Mesendoderm (in vitro differentiated cells): ENCODE results near the gene RIMKLB.

Experiments used
- DNase-seq: peaks from one replicate; pipeline ENCODE4 v3.0.0; 2013
- H2AK5ac ChIP-seq: 2 replicates; pipeline ENCODE4 v1.6.1; 2013; ENCODE audit warnings: low read length, inconsistent platforms
- H2BK120ac ChIP-seq: 2 replicates; pipeline ENCODE4 v1.6.1; 2013; ENCODE audit warnings: low read depth, mild to moderate bottlenecking, low read length, moderate library complexity, mixed read lengths
- H2BK15ac ChIP-seq: replicated peaks from 2 replicates; pipeline ENCODE4 v1.6.1; 2013; ENCODE audit warnings: low read depth, mild to moderate bottlenecking, moderate library complexity
- H2BK5ac ChIP-seq: 2 replicates; pipeline ENCODE4 v1.6.1; 2013; ENCODE audit warnings: low read length, inconsistent platforms
- H3K18ac ChIP-seq: 2 replicates; pipeline ENCODE4 v1.6.1; 2013; ENCODE audit warnings: mild to moderate bottlenecking, low read length, mixed read lengths
- H3K23ac ChIP-seq: one replicate; pipeline ENCODE4 v1.6.1; 2013; ENCODE audit warnings: low read length
- H3K27ac ChIP-seq: 2 replicates; pipeline ENCODE4 v1.5.1; 2013; ENCODE audit warnings: low read depth, mild to moderate bottlenecking, inconsistent platforms, low read length, moderate library complexity
- H3K27me3 ChIP-seq: 2 replicates; pipeline ENCODE4 v1.6.1; 2013; ENCODE audit warnings: low read length, control low read depth, mild to moderate bottlenecking, inconsistent platforms; ENCODE audit not compliant: insufficient read depth, poor library complexity
- H3K36me3 ChIP-seq: 2 replicates; pipeline ENCODE4 v1.6.1; 2013; ENCODE audit warnings: low read length, inconsistent platforms; ENCODE audit not compliant: control insufficient read depth, insufficient read depth
- H3K4ac ChIP-seq: one replicate; pipeline ENCODE4 v1.6.1; 2013; ENCODE audit warnings: low read depth, mild to moderate bottlenecking, low read length, moderate library complexity
- H3K4me1 ChIP-seq: 2 replicates; pipeline ENCODE4 v1.6.1; 2013; ENCODE audit warnings: low read depth, low read length, inconsistent platforms; ENCODE audit not compliant: control insufficient read depth
- H3K4me2 ChIP-seq: 2 replicates; pipeline ENCODE4 v1.6.1; 2013; ENCODE audit warnings: low read length
- H3K4me3 ChIP-seq: 2 replicates; pipeline ENCODE4 v1.5.1; 2013; ENCODE audit warnings: mild to moderate bottlenecking, low read length
- H3K56ac ChIP-seq: one replicate; pipeline ENCODE4 v1.6.1; 2013; ENCODE audit warnings: low read length
- H3K79me1 ChIP-seq: 2 replicates; pipeline ENCODE4 v1.6.1; 2013; ENCODE audit warnings: low read length, inconsistent platforms
- H3K79me2 ChIP-seq: 2 replicates; pipeline ENCODE4 v1.6.1; 2013; ENCODE audit warnings: mild to moderate bottlenecking, low read length; ENCODE audit not compliant: control insufficient read depth, insufficient read depth
- H3K9ac ChIP-seq: 2 replicates; pipeline ENCODE4 v1.6.1; 2013; ENCODE audit warnings: low read length, inconsistent platforms
- H4K5ac ChIP-seq: one replicate; pipeline ENCODE4 v1.6.1; 2013; ENCODE audit warnings: low read length
- H4K8ac ChIP-seq: one replicate; pipeline ENCODE4 v1.6.1; 2013; ENCODE audit warnings: low read depth, mild to moderate bottlenecking, control low read depth, low read length, moderate library complexity
- WGBS: extraction: QIAGEN DNeasy Blood & Tissue Kit; methylation state at CpG from one replicate; pipeline ENCODE4 v1.1.7; 2013; ENCODE audit warnings: low lambda C conversion rate, missing lambda C conversion rate; ENCODE audit not compliant: insufficient coverage; ENCODE audit errors: extremely low coverage; 5-methylcytosine and 5-hydroxymethylcytosine counted together

RIMKLB gene

GRCh38 chr12:8813572-8814357 lies 116.0 kb downstream of the RIMKLB start:
- Histone ChIP-seq H4K5ac (no peak overlapping the region), H3K27me3 (no peaks in the 10 kb centered on the region), H2AK5ac (peak overlapping the region; percentile 92), H4K8ac (no peak overlapping the region), H3K27ac (peak overlapping the region; percentile 72), H3K36me3 (no peaks in the 10 kb centered on the region), H3K4ac (peak overlapping the region; percentile 43), H3K79me2 (no peaks in the 10 kb centered on the region), H3K4me3 (no peak overlapping the region), H2BK15ac (no peak overlapping the region), H2BK5ac (peak overlapping the region; percentile 77), H3K4me1 (peaks cover 2% of the 10 kb centered on the region), H3K18ac (peak overlapping the region; percentile 20), H2BK120ac (no peak overlapping the region), H3K4me2 (no peak overlapping the region), H3K56ac (peak overlapping the region; percentile 65), H3K23ac (peak overlapping the region; percentile 15), H3K9ac (peak overlapping the region; percentile 56), H3K79me1 (no peaks in the 10 kb centered on the region)
- no peak for DNase-seq
- WGBS: no CpG with 5 or more reads among the region's 5 CpGs

DNA sequence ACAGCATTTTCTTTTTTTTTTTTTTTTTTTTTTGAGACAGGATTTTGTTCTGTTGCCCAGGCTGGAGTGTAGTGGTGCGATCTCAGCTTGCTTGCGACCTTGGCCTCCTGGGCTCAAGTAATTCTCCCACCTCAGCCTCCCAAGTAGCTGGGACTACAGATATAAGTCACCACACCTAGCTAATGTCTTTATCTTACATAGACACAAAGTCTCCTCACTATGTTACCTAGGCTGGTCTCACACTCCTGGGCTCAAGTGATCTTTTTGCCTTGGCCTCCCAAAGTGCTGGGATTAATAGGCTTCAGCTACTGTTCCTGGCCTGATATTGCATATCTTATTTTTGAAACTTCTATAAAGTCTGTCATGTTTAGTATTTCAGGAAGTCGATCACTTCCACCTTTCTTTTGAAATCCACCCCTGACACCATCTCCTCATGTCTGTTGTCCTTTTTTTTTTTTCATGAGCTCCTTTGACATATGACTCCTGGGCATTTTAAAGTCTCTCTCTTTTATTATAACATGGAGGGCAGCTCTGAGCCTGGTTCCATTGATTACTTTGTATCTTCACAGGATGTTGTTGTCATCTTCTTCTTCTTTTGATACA lies 118.8 kb downstream of the RIMKLB start:
- no CpG with 5 or more reads among the region's 3 CpGs for WGBS
- Histone ChIP-seq H3K4me3 (no peak overlapping the region), H3K9ac (no peak overlapping the region), H3K56ac (peak overlapping the region; percentile 42), H3K27ac (no peak overlapping the region), H2AK5ac (no peak overlapping the region), H3K4me1 (peaks cover 4% of the 10 kb centered on the region), H2BK15ac (no peak overlapping the region), H3K23ac (no peak overlapping the region), H3K4ac (no peak overlapping the region), H3K79me2 (no peaks in the 10 kb centered on the region), H3K27me3 (no peaks in the 10 kb centered on the region), H3K4me2 (no peak overlapping the region), H3K79me1 (no peaks in the 10 kb centered on the region), H2BK5ac (no peak overlapping the region), H4K8ac (no peak overlapping the region), H2BK120ac (no peak overlapping the region), H4K5ac (no peak overlapping the region), H3K36me3 (no peaks in the 10 kb centered on the region), H3K18ac (no peak overlapping the region)
- no peak for DNase-seq

DNA sequence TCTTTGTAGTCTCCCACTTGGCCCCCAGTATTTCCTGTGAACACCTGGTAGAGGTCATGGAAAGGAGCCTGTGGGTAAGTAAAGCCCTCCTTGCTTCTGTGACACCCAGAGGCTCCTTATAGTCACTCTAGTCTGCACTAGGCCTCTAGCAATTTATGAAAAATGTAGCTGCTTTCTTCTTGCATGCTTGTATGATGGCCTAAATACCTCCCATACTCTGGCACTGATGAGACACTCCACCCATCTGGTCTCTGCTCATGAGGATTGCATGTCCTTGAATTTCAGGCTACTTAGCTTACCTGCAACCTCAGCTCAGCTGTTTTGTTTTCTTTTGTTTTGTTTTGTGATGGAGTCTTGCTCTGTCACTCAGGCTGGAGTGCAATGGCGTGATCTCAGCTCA lies 120.1 kb downstream of the RIMKLB start:
- no peak for DNase-seq
- Histone ChIP-seq H3K4me2 (no peak overlapping the region), H3K4ac (no peak overlapping the region), H3K27ac (no peak overlapping the region), H3K79me1 (no peaks in the 10 kb centered on the region), H2BK120ac (no peak overlapping the region), H4K8ac (no peak overlapping the region), H2BK5ac (no peak overlapping the region), H3K79me2 (no peaks in the 10 kb centered on the region), H3K18ac (no peak overlapping the region), H3K9ac (no peak overlapping the region), H3K27me3 (no peaks in the 10 kb centered on the region), H2AK5ac (no peak overlapping the region), H4K5ac (no peak overlapping the region), H3K56ac (peak overlapping the region; percentile 42), H3K4me1 (peaks cover 4% of the 10 kb centered on the region), H2BK15ac (no peak overlapping the region), H3K36me3 (no peaks in the 10 kb centered on the region), H3K23ac (no peak overlapping the region), H3K4me3 (no peak overlapping the region)
- no CpG with 5 or more reads among the region's 1 CpG for WGBS

- Histone ChIP-seq H3K23ac (no peak overlapping the region), H3K9ac (no peak overlapping the region), H3K27ac (no peak overlapping the region), H3K79me1 (no peaks in the 10 kb centered on the region), H4K5ac (no peak overlapping the region), H3K4ac (peak overlapping the region; percentile 90), H2BK120ac (no peak overlapping the region), H3K4me3 (no peak overlapping the region), H4K8ac (no peak overlapping the region), H3K18ac (peak overlapping the region; percentile 61), H3K4me1 (peaks cover 8% of the 10 kb centered on the region), H2BK15ac (no peak overlapping the region), H2BK5ac (no peak overlapping the region), H3K4me2 (no peak overlapping the region), H3K36me3 (no peaks in the 10 kb centered on the region), H2AK5ac (no peak overlapping the region), H3K79me2 (no peaks in the 10 kb centered on the region), H3K56ac (no peak overlapping the region), H3K27me3 (no peaks in the 10 kb centered on the region)
- no peak for DNase-seq
- no CpG with 5 or more reads among the region's 2 CpGs for WGBS
Observed at GRCh38 chr12:8818526-8818925, 120.7 kb downstream of the RIMKLB start.

GRCh38 chr12:8819666-8819980 lies 121.8 kb downstream of the RIMKLB start:
- H3K36me3 ChIP-seq: no peaks in the 10 kb centered on the region
- H3K4ac ChIP-seq: peak overlapping the region; percentile 66
- no peak overlapping the region for H3K23ac ChIP-seq
- H3K56ac ChIP-seq: peak overlapping the region; percentile 72
- no peaks in the 10 kb centered on the region for H3K79me2 ChIP-seq
- H3K4me1 ChIP-seq: peaks cover 6% of the 10 kb centered on the region
- H2BK15ac ChIP-seq: no peak overlapping the region
- H3K27ac ChIP-seq: peak overlapping the region; percentile 2
- no peak overlapping the region for H4K8ac ChIP-seq
- H4K5ac ChIP-seq: no peak overlapping the region
- no peak overlapping the region for H3K4me3 ChIP-seq
- no peak overlapping the region for H2BK5ac ChIP-seq
- H3K27me3 ChIP-seq: no peaks in the 10 kb centered on the region
- no peak overlapping the region for H2BK120ac ChIP-seq
- no peak overlapping the region for H3K9ac ChIP-seq
- no CpG with 5 or more reads among the region's 5 CpGs for WGBS
- H3K79me1 ChIP-seq: no peaks in the 10 kb centered on the region
- H3K4me2 ChIP-seq: no peak overlapping the region
- peak; percentile 80 for DNase-seq
- no peak overlapping the region for H2AK5ac ChIP-seq
- peak overlapping the region; percentile 93 for H3K18ac ChIP-seq
